Measurements from ENCODE around the gene TRIM42.

GRCh38 chr3:140717921-140718320 lies 40.1 kb downstream of the TRIM42 start:
- no peak for TF ChIP-seq CTCF (conservative IDR thresholded peaks at IDR 0.05; ENCODE audit: low read length)
- no peak for TF ChIP-seq EZH2phosphoT487 (IDR thresholded peaks at IDR 0.05; ENCODE audit: borderline replicate concordance)

All from Loucy (cell line).